ENCODE data around the gene SLC35F4. TPM values are rescaled to one million over a fixed set of nuclear protein-coding genes. Genes with fewer than 3 reads are reported as not detected.

The SLC35F4 gene
- total and polyA plus RNA-seq, 10 donors, result not detected

DNA sequence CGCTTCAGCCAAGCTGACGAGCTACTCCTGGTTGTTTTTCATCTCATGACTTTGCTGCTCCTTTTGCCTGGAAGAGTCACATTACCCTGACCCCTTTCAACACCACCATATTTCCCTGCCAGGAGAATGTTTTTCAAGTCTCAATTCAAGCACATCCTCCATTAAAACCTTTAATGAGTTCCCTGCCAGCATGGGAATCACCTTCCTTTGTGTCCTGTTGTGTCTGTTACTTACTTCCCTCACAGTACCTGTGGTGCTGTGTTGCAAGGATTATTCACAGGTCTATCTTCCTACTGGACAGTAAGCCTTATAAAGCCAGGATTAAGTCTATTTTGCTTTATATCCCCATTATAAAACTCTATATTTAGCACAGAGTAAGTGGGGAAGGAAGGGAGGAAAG, 13.6 kb upstream of the SLC35F4 start:
- Histone ChIP-seq H3K36me3 (no peaks in the 10 kb centered on the region), H3K4me1 (no peaks in the 10 kb centered on the region), H3K4me3 (no peak overlapping the region), H3K9me3 (peaks cover 0 to 9% (median 2%) of the 10 kb centered on the region in 8 donors), H3K27me3 (replicated peaks in 1 of 7) (peaks cover 0 to 10% (median 0%) of the 10 kb centered on the region in 7 donors), H3K27ac (no peak overlapping the region)
- WGBS, 5 donors, result 48 to 83% (median 68%) methylated on average over 2 of the region's 2 CpGs
- intact Hi-C loops (cut with DNase I; ENCODE audit: low total_unique reads), result no loop called here
- DNase-seq, result no peak
- TF ChIP-seq POLR2A (IDR thresholded peaks at IDR 0.05), result no peak
- TF ChIP-seq, protein P1, sequence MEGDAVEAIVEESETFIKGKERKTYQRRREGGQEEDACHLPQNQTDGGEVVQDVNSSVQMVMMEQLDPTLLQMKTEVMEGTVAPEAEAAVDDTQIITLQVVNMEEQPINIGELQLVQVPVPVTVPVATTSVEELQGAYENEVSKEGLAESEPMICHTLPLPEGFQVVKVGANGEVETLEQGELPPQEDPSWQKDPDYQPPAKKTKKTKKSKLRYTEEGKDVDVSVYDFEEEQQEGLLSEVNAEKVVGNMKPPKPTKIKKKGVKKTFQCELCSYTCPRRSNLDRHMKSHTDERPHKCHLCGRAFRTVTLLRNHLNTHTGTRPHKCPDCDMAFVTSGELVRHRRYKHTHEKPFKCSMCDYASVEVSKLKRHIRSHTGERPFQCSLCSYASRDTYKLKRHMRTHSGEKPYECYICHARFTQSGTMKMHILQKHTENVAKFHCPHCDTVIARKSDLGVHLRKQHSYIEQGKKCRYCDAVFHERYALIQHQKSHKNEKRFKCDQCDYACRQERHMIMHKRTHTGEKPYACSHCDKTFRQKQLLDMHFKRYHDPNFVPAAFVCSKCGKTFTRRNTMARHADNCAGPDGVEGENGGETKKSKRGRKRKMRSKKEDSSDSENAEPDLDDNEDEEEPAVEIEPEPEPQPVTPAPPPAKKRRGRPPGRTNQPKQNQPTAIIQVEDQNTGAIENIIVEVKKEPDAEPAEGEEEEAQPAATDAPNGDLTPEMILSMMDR (IDR thresholded peaks at IDR 0.05 in 8 of 11, conservative IDR thresholded peaks at IDR 0.05 in 3 of 11), result no peak
- no peak for TF ChIP-seq POLR2AphosphoS5 (IDR thresholded peaks at IDR 0.05)

DNA sequence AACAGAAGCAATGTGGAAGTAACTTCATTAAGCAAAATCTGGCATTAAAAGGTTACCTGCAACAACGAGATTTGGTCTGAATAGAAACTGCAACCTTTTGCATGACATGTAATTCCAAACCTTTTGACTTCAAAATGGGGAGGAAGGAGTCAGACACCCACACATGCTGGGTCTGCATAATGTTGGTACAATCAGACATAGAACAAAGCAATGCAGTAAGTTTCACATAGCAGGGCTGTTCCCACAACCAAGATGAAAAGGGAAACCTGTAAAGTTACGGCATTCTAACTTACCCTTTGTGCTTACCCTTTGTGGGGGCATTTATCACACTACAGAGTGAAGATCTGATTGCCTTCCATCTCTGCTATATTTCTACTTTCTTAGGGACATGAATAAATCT, 10.1 kb upstream of the SLC35F4 start:
- Histone ChIP-seq H3K4me3 (no peak overlapping the region), H3K27me3 (replicated peaks in 1 of 7) (no peaks in the 10 kb centered on the region), H3K4me1 (no peaks in the 10 kb centered on the region), H3K27ac (no peak overlapping the region), H3K9me3 (peaks cover 0 to 9% (median 2%) of the 10 kb centered on the region in 8 donors), H3K36me3 (no peaks in the 10 kb centered on the region)
- no peak for DNase-seq
- intact Hi-C loops (cut with DNase I; ENCODE audit: low total_unique reads), result no loop called here
- WGBS, 5 donors, result 69 to 78% (median 72%) methylated on average over 2 of the region's 2 CpGs
- TF ChIP-seq POLR2A (IDR thresholded peaks at IDR 0.05), result no peak

DNA sequence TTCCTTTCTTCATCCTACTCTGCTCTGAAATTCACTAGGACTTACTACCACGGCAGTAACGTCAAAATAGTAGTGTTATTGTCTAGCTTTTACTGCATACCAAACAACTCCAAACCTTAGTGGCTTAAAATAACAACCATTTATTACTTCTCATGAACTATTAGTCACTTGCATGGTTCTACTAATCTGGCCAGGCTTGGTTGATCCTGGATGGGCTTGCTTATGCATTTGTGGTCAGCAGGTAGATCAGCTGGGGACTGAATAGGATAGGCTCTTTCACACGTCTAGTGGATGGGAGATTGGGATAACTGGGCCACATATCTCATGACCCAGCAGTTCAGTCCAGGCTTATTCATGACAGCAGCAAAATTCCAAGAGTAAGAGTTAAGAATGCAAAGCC, 9.4 kb upstream of the SLC35F4 start:
- H3K27me3 ChIP-seq (replicated peaks in 1 of 7), result no peaks in the 10 kb centered on the region
- H3K27ac ChIP-seq, result no peak overlapping the region
- no peak overlapping the region for H3K4me3 ChIP-seq
- peaks cover 0 to 9% (median 2%) of the 10 kb centered on the region in 8 donors for H3K9me3 ChIP-seq
- TF ChIP-seq POLR2A (IDR thresholded peaks at IDR 0.05), result no peak
- TF ChIP-seq, protein P1 (IDR thresholded peaks at IDR 0.05 in 8 of 11, conservative IDR thresholded peaks at IDR 0.05 in 3 of 11), result no peak
- no peak for TF ChIP-seq POLR2AphosphoS5 (IDR thresholded peaks at IDR 0.05)
- DNase-seq, result no peak
- WGBS, 5 donors, result 60 to 86% (median 67%) methylated on average over 3 of the region's 3 CpGs
- H3K36me3 ChIP-seq, result no peaks in the 10 kb centered on the region
- intact Hi-C loops (cut with DNase I; ENCODE audit: low total_unique reads), result no loop called here
- no peaks in the 10 kb centered on the region for H3K4me1 ChIP-seq

DNA sequence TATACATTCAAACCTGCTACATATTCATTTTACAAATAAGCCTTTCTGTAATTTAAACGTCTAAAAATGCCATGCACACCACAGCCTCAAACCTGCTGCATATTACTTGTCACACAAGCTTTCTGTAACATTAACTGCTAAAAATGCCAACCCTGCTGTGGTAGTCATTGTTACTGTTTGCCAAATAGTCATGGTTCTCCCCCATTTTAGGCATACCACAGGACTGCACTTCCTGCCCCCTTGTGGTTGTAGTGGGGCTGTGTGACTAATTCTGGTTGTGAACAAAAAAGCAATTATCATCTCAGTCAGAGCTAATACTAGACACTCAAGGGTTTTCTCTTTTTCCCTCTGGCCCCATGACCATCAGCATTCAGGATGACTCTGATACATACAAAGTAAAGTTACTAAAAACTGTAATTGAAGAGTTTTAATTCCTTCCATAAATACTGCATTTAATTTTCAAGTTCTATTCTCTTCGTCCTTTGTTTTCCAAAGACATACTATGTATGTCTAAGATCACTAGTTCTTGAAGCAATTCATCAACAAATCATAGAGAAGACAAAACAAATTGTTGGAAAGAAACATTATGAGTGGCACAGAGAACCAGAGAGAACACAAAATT, 5.7 kb upstream of the SLC35F4 start:
- no peak for DNase-seq
- Histone ChIP-seq H3K9me3 (no peaks in the 10 kb centered on the region), H3K27me3 (replicated peaks in 1 of 7) (peaks cover 0 to 19% (median 7%) of the 10 kb centered on the region in 7 donors), H3K4me3 (no peak overlapping the region), H3K4me1 (no peaks in the 10 kb centered on the region), H3K36me3 (no peaks in the 10 kb centered on the region), H3K27ac (no peak overlapping the region)
- TF ChIP-seq, protein P1 (IDR thresholded peaks at IDR 0.05 in 8 of 11, conservative IDR thresholded peaks at IDR 0.05 in 3 of 11), result peak in 6 of 11 experiments; percentile 9 to 46 (median 34)
- no peak for TF ChIP-seq POLR2AphosphoS5 (IDR thresholded peaks at IDR 0.05)
- no peak for TF ChIP-seq POLR2A (IDR thresholded peaks at IDR 0.05)
- intact Hi-C loops (cut with DNase I; ENCODE audit: low total_unique reads), result no loop called here
- 45 to 56% (median 52%) methylated on average over 2 of the region's 2 CpGs for WGBS, 5 donors
